Glomerular visceral epithelial cell (primary cell): ENCODE measurements around the gene DNAH3.
"Not testable (repeated sequence)": the region's sequence is repeated elsewhere in the genome, so short reads cannot be mapped to it uniquely, and the experiment has no call there.

ENCODE experiments used
- DNase-seq: peaks from one replicate; pipeline ENCODE4 v3.0.0-alpha.2; 2016; ENCODE audit errors: extremely low spot score

The DNAH3 gene

DNA sequence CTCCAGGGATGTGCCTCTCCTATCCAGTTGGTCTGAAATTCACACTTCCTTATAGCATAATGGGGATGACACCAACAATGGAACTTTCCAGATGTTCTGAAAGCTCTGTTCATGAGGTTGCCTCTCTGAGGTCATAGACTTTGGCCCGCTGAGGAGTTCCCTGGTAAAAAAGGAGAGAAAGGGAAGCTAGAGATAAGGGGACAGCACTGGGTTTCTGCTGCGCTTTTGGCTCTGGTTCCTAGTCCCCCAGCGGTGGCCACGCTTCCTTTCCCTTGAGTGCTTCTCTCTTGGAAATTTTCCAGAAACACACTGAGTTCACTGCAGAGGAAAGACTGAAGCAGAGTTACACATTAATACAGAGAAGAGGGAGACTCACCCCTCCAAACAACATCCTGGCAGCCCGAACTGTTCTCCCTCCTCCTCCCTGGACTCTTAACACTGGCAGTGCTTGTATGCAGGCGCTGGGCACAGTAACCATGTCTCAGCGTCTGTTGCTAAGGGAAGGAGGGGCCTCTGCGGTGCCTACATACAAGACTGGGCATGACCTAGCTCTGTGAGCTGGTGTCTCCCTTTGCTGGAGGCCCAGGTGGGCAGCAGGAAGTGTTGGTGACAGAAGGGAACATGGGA lies at the start of gene DNAH3:
Gene DNAH3 (minus strand): TSS at position 472 of the 627 bp plus-strand sequence. CDS start 527 bp downstream, outside the sequence.
- peak; percentile 76 for DNase-seq

DNA sequence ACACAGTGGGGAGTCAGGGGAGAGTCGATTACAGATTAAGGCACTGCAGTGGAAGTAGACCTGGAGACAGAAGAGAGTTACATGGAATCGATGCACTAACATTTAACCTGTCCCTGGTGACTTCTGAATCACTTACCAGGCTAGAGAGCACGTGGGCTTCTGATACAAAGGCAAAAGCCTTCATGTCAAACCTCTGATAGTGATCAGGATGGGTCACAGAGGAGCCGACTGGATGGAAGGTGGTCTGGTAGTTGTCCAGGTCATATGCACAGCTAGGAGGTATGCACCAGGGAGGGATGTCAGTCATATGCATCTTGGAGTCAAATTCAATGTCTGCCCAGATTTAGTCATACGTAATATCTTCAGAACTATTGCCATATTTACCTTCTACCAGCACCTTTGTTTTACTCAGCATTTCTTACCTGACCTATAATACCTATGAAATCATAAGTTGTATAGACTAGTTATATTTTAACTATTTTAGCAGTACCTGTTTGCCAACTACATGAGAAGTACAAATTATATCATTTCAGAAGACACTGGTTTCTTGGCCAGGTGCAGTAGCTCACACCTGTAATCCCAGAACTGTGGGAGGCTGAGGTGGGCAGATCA lies 49.1 kb upstream of the DNAH3 start:
- DNase-seq, result no peak

DNA sequence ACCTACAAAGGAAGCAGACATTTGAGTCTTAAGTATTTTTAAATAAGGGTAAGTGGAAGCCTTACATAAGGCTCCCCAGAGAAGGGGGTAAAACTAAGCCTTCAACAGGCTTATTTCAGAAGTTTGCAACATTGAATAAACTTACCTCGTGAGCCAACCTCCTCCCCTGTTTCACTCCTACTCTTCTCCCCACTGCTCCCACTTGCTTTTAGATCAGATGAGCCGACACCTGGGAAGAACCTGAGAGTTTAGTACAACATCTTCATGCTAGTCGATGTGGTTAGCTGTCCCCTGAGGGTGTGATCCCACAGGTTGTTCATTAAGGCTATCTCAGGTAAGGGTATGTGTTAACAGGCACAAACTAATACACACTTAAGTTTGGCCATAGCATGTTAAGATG lies 47.0 kb upstream of the DNAH3 start:
- no peak for DNase-seq

DNA sequence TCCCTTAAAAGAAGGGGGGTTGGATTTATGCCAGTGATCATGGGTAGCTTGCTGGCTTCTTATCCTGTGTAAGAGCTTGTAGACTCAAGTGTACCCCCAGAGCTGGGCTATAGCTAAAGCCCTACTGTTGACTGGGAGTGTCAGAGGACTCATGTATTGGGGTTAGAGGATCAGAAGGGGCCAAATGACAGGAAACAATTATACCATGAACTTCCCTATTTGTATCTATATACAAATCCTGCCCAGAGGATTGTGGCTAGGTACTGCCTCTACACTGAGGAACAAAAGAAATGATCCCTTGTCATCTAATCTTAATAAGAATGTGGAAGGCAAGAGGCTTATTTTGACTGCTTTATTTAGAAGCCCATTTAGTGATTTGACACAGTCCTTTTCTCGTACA lies 46.5 kb upstream of the DNAH3 start:
- no peak for DNase-seq

GRCh38 chr16:21195330-21195729 lies 44.7 kb upstream of the DNAH3 start:
- DNase-seq, result not testable (repeated sequence)

GRCh38 chr16:21194771-21195301 lies 44.2 kb upstream of the DNAH3 start:
- no peak for DNase-seq

GRCh38 chr16:21192991-21193390 lies 42.3 kb upstream of the DNAH3 start:
- DNase-seq, result no peak

DNA sequence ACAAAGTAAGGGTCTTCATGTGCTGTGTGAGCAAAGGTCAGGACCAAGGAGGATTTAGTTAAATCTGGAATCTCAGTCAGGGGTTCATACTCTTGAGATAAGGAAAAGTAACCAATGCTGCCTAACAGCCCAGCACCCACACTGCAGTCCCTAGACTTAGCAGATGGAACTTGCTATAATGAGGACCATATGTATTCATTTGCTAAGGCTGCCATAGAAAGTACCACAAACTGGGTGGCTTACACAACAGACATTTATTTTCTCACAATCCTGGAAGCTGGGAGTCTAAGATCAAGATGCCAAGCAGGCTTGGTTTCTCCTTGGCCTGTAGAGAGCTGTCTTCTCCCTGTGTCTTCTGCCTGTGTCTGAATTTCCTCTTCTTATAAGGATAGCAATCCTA lies 40.0 kb upstream of the DNAH3 start:
- DNase-seq, result no peak

- no peak for DNase-seq
Measured at GRCh38 chr16:21190013-21190412, 39.4 kb upstream of the DNAH3 start.

DNA sequence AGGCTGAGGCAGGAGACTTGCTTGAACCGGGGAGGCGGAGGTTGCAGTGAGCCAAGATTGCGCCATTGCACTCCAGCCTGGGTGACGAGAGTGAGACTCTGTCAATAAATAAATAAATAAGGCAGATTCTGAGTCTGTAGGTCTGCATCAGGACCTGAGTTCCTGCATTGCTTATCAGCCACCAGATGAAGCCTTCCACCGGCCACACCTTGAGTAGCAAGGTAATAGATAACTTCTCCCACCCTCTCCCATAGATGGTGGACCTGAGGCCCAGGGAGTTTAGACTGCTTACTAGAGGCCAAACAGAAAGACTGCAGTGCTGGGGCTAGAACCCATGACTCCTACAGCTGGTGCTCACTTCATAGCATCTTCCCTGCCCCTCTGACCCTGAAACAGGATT lies 38.7 kb upstream of the DNAH3 start:
- DNase-seq, result no peak

GRCh38 chr16:21186326-21186691 lies 35.7 kb upstream of the DNAH3 start:
- no peak for DNase-seq

DNA sequence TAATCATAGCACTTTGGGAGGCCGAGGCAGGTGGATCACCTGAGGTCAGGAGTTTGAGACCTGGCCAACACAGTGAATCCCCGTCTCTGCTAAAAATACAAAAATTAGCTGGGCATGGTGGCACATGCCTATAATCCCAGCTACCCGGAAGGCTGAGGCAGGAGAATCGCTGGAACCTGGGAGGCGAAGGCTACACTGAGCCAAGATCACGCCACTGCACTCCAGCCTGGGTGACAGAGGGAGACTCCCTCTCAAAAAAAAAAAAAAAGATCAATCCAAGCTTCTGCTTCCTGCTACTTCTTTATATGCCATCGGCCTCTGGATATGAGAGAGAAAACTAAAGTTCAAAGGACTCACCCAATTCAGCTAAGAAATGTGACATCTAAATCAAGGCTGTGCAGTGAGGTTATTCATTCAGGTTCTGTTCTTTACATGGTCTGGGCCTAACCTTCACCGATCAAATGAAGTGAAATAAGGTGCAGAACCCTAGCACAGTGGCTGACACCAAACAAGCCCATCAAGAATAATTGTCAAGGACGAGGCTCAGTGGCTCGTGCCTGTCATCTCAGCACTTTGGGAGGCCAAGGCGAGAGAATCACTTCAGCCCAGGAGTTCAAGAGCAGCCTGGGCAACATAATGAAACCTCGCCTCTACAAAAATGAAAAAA lies 35.1 kb upstream of the DNAH3 start:
- no peak for DNase-seq

- peak; percentile 6 for DNase-seq
Measured at GRCh38 chr16:21184834-21185233, 34.2 kb upstream of the DNAH3 start.

DNA sequence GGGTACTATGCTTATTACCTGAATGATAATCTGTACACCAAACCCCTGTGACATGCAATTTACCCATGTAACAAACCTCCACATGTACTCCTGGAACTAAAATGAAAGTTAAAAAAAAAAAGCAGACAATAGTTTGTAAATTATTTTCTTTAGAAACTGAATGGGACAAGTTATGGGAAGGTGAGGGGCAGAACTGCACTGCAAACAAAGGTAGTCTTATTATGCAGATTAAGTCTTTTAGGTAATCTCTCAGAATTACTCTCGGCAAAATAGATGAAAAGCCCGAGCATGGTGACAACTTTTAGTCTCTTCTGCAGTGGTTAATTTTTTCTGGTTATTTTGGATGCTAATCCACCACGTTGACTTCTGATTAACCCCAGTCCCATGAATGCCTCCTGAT lies 33.3 kb upstream of the DNAH3 start:
- DNase-seq, result no peak

GRCh38 chr16:21179983-21180365 lies 29.3 kb upstream of the DNAH3 start:
- no peak for DNase-seq

DNA sequence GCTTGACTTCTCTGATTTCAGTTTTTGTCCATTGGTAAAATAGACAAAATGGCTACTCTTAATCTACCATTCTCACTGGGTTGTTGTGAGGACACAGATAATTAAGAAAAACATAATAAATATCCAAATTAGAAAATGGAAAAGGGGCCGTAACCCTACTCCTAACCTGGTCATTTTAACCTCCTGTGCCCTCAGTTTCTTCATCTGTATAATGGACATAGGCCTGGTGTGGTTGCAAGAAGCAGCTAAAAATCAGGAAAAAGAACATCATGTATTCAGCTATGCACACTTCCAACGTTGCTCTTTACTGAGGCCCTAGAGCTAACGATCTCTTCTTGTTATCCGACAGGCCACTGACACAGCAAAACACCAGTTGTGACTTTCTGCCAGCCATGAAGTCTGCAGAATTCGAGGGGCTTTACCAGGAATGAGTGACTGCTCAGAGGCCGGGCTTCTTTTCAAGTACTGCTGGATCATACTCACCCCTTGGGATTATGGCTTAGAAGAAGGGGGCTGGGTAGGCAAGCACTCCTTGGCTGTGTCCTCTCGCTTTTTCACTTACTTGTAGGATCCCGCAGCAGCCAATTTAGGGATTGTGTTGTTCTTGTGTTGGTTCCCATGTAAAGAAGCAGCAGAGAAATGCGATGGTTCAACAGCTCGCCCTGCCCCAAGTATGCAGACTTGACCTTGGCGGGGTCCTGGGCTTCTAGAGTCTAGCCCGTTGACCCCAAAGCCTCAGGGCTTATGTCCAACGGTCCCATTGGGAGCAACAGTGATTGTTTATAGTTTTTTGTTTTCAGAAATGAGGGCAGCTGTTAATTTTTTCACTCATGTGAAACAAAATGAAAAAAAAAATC lies 28.7 kb upstream of the DNAH3 start:
- DNase-seq, result no peak

DNA sequence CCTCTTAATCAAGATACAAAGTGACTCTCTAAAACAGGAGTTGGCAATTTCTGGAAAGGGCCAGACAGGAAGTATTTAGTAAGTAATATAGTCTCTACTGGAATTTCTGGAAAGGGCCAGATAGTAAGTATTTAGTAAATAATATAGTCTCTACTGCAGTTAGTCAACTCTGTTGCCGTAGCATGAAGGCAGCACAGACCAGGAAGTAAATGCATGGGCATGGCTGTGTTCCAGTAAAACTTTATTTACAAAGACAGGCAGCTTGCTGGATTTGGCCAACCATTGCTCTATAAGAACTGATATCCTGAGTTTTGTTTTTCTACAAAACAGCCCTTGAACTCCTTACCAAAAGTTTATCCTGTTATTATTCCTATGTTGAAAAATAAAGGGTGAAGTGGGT lies 24.8 kb upstream of the DNAH3 start:
- no peak for DNase-seq

DNA sequence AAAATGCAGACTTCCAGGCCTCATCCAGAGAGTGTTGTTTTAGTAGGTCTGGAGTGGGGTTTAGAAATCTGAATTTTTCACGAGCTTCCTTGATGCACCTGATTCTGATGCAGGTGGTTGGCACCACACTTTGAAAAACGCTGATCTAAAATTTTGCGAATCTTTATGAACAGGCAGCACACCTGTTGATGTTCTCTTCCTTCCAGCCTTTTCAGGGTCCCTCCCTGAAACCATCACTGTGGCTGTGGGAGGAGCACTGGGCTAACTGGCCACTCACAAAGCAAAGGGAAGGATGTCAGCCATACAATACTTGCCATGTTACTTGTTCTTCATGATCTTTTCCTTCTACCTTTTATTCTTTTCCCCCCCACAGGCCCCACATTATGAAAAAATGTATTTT lies 22.0 kb upstream of the DNAH3 start:
- DNase-seq, result no peak

GRCh38 chr16:21170116-21170515 lies 19.5 kb upstream of the DNAH3 start:
- not testable (repeated sequence) for DNase-seq

GRCh38 chr16:21169249-21169981 lies 18.8 kb upstream of the DNAH3 start:
- DNase-seq, result no peak

GRCh38 chr16:21167929-21168602 lies 17.4 kb upstream of the DNAH3 start:
- no peak for DNase-seq
